ENCODE results near the gene NLRP1.

GRCh38 chr17:5541610-5542202 is 42.6 kb downstream of the NLRP1 start:
- TF ChIP-seq CTCF (IDR thresholded peaks at IDR 0.05; ENCODE audit: borderline replicate concordance, extremely low read depth, low read length, poor library complexity, severe bottlenecking) (no peak), EZH2 (IDR thresholded peaks at IDR 0.05; ENCODE audit: borderline replicate concordance, low read depth, low read length, severe bottlenecking) (no peak)

All from DND-41 (cell line).